Cardiac fibroblast (primary cell): ENCODE measurements around the gene CARS2.
"Not testable (repeated sequence)": the region's sequence is repeated elsewhere in the genome, so short reads cannot be mapped to it uniquely, and the experiment has no call there.

Experiments
- DNase-seq, 2 donors: peaks; one replicate each; pipeline versions ENCODE4 v3.0.0 to v3.0.0-alpha.2; 2010; ENCODE audit warnings: low read depth in 2 of 2
- H3K4me3 ChIP-seq, 2 donors: replicated peaks in 1 of 2; 1 replicate in 1 of 2; 2 replicates in 1 of 2; pipeline ENCODE4 v1.5.1; 2011; ENCODE audit warnings: low read depth in 2 of 2, low read length in 2 of 2, mild to moderate bottlenecking in 2 of 2, moderate library complexity in 1 of 2
- TF ChIP-seq, protein P1 (sequence below): IDR thresholded peaks from one replicate; pipeline ENCODE4 v1.5.1; 2011; ENCODE audit warnings: low read depth, mild to moderate bottlenecking, low read length, inconsistent platforms

CARS2 gene

DNA sequence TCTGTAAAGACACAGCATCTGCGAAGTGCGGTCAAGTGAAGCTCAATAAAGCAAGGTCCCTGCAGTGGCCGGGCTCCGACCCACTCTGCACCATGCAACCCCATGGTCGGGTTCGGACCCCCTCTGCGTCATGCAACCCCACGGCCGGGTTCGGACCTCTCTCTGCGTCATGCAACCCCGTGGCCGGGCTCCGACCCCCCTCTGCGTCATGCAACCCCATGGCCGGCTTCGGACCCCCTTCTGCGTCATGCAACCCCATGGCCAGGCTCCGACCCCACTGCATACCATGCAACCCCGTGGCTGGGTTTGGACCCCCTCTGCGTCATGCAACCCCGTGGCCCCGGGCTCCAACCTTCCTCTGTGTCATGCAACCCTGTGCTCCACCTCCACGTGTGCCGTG is 43.8 kb downstream of the CARS2 start:
- TF ChIP-seq, protein P1, sequence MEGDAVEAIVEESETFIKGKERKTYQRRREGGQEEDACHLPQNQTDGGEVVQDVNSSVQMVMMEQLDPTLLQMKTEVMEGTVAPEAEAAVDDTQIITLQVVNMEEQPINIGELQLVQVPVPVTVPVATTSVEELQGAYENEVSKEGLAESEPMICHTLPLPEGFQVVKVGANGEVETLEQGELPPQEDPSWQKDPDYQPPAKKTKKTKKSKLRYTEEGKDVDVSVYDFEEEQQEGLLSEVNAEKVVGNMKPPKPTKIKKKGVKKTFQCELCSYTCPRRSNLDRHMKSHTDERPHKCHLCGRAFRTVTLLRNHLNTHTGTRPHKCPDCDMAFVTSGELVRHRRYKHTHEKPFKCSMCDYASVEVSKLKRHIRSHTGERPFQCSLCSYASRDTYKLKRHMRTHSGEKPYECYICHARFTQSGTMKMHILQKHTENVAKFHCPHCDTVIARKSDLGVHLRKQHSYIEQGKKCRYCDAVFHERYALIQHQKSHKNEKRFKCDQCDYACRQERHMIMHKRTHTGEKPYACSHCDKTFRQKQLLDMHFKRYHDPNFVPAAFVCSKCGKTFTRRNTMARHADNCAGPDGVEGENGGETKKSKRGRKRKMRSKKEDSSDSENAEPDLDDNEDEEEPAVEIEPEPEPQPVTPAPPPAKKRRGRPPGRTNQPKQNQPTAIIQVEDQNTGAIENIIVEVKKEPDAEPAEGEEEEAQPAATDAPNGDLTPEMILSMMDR = no peak
- no peak overlapping the region for H3K4me3 ChIP-seq
- no peak for DNase-seq

DNA sequence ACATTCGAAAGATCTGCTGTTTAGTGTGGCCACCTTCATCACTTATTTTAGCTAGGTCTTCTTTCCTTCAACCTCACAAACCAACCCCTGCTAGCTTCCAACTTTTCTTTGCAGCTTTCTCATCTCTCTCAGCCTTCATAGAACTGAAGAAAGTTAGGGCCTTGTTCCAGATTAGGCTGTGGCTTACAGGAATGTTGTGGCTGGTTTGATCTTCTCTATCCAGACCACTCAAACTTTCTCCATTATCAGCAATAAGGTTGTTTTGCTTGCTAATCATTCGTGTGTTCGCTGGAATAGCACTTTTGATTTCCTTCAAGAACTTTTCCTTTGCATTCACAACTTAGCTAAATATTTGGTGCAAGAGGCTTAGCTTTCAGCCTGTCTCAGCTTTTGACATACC is 44.7 kb downstream of the CARS2 start:
- peak in 1 of 2 donors; percentile 13 for DNase-seq
- H3K4me3 ChIP-seq = no peak overlapping the region
- TF ChIP-seq, protein P1 = no peak

DNA sequence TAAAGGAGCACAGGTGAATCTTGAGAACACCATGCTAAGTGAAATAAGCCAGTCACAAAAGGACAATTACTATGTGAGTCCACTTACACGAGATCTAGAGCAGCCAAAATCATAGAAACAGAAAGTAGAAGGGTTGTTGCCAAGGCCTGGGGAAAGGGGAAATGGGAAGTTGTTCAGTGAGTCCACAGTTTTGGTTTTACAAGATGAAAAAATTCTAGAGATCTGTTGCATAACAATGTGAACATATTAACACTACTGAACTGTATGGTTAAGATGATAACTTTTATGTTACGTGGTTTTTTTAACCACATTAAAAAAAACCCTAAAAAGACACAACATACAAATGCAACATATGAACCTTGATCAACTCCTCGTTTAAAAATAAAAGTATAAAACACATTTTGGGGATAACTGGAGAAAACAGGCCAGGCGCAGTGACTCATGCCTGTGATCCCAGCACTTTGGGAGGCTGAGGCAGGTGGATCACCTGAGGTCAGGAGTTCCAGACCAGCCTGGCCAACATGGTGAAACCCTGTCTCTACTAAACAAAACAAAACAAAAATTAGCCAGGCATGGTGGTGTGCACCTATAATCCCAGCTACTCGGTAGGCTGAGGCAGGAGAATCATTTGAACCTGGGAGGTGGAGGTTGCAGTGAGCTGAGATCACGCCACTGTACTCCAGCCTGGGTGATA is 47.6 kb downstream of the CARS2 start:
- not testable (repeated sequence) for H3K4me3 ChIP-seq, DNase-seq

DNA sequence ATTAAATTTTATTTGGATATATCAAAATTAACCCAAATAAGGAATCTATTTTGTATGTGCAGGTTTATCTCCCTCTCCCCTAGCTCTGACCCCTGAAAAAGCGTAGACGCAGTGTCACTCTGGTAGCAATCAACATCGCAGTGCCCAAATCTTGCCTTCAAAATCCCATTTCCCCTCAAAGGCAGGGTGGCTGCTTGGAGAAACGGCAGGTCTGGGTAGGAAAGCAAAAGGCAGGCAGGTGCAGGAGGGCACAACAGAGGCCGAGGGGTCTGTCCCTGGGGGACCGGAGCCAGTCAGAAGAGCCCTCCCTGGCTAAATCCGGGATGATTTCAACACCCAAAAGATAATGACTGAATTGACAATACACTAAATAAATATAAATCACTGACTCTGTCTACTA is 48.7 kb downstream of the CARS2 start:
- no peak for DNase-seq
- no peak overlapping the region for H3K4me3 ChIP-seq
- TF ChIP-seq, protein P1 = no peak

DNA sequence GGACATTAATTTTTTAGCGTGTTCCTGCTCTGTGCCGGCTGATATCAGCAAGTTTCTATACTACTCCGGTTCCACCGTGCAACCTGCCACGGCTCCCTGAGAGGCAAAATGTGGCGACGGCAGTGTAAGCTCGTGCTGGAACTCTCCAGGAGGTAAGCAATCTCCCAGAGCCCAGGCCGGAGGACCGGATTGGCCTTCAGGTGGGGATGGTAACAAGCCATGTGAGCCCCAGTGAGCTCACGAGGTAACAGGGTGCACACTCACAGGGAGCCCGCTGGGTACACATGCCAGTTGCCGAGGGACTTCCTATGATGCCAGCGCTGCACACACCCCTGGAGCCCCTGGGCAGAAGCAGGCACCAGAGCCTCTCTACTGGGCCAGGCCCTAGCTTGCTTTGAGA is 52.1 kb downstream of the CARS2 start:
- DNase-seq = no peak
- TF ChIP-seq, protein P1 = no peak
- H3K4me3 ChIP-seq = no peak overlapping the region

DNA sequence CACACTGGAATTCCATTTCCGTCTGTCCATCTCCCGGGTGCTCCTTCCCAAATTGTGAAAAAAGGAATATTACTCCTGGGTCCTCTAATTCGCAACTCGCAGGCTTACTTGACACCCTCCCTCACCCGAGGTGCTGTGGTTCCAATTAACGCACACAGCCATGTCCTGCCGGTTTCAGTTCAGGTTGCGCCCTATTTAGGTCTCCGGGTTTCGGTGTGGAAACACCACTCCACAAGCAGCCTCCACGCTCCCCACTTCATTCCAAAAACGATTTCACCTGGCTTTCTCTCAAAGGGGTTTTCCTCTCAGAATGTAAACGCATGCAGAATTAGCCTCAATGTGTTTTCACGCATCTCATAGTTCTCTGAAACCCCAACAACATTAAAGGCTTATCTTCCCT is 52.6 kb downstream of the CARS2 start:
- TF ChIP-seq, protein P1 = no peak
- DNase-seq = no peak
- no peak overlapping the region for H3K4me3 ChIP-seq

DNA sequence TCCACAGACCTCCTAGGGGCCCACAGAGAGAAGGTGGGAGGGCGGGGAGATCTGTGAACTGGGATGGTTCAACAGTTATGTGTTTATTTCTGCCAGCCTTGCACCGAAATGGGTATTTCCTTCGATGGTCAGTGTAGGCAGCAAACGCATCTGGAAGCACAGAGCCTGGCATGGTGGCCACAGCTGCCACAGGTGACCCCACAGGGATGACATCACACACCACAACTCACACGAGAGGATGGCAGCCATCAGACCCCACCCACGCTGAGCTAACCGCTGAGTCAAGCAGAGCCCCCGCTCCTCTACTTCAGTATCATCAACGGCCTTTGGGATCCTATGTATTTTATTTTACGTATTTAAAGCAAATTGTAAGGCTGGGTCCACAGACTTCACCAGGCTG is 53.2 kb downstream of the CARS2 start:
- TF ChIP-seq, protein P1 = no peak
- no peak overlapping the region for H3K4me3 ChIP-seq
- no peak for DNase-seq
